Fibroblast of skin of left biceps (primary cell): ENCODE results near the gene LRP2.
"Not testable (repeated sequence)": the region's sequence is repeated elsewhere in the genome, so short reads cannot be mapped to it uniquely, and the experiment has no call there.

Source experiments
- DNase-seq, 2 experiments: peaks; one replicate each; pipeline ENCODE4 v3.0.0-alpha.2; 2013; ENCODE audit warnings: low read depth in 2 of 2

The LRP2 gene

DNA sequence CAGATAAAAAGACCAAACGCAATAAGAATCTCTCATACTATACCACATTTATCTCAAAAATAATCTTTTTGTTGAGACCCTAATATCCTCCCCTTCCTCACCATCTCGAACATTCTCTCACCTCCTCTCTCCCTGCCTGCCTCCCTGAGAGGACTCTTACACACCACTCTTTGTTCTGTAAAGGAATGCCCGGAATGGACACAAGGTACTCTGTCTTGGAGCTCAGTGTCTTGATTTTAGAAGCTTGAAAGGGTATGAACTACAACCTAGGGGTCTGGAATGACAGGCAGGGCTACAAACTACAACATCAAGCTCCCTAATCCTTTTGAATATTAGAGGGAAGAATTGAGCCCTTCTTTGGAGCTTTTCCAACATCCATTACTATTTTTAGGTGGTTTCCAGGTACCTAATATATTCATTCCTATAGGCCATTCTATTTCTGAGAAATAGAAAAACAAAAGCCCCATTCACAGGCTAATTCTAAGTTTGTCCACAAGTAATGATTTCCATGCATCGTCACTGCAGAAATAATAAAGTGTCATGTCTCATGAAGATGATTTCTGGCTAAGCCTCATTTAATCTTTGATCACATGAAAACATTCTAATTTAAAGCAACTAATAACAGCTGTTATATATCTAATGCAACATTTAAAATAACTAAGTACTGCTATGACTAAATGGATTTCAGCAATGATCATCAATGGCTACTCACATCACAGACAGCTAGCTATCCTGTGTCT lies 60.6 kb downstream of the LRP2 start:
- no peak for DNase-seq

DNA sequence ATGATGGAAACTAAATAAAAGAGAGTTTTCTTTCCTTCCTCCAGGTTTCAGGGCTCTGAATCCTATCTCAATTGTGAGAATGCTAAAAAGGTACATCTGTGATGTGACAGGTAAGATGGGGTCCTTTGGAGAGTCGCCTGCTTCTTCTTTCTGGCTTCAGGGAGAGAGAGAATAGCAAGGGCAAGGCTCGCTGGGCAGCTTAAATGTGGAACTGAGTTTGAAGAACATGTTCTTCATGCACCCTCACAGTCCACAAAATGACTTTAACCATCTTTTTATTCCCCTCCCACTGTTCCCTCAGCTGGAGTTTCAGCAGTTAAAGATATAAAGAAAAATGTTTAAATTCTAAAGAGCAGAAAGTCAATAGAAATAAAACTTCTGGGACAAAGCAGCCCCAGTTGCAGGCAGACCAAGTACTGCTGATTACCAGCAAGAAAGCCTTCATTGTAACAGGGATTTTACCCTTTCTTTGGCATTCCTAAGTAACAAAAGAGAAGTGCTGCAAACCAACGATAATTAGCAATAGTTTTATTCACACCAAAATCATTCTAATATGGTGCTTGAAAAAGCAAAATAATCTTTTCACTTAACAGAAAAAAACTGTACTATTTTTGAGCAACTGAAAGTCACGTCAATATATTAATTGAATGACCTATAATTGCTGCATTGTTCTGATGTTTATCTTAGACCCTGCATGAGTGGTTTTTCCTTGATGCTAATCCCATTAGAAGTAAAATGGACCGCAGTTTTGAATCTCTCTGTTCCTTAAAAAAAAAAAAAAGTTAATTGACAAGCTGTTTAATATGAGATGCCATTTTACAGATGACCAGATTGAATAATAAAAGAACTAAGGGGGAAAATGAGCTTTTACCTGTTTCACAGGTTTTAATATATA lies 61.5 kb downstream of the LRP2 start:
- DNase-seq, result no peak

DNA sequence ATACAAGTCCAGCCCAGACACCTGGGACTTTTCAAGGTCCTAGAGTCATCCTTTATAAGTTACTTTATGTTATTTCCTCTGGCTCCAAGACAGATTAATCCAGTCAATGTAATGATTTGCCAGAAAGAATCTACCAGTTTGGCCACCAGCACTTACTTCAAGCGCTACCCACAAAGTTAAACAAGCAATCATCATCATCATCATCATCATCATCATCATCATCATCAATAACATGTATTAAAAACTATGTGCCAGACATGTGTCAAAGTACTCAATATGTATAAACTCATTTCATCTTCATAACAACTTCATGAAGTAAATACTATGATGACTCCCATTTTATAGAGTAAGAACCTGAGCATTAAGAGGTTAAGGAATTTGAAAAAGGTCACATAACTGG lies 64.3 kb downstream of the LRP2 start:
- DNase-seq, result no peak

DNA sequence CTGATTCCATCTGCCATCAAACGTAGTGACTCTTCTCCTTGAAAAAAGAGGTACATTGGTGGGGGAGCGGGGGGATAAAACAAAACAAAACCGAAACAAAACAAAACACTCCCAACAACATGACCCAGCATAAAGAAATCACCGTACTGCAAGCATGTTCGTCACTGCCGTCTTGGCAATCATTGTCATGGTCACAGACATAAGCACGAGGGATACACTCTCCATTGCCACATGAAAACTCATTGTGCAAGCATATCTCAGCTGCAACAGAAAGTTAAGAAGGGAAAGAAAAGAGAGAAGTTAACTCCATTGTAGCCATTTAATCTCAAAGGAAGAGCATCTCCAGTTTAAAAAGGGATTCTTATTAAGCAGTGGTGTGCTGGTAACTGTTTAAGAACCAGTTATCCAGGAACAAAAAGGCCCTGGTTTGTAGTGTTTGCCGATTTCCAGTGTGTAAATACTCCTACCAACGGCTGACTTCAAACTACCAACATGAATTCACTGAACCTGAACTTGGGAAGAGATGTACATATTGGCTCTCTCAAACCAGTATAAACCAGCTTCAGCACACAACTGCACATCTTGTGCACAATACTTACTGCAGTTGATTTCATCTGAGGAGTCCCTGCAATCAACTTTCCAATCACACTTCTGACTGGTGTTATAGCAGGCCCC lies 68.2 kb downstream of the LRP2 start:
- no peak for DNase-seq

DNA sequence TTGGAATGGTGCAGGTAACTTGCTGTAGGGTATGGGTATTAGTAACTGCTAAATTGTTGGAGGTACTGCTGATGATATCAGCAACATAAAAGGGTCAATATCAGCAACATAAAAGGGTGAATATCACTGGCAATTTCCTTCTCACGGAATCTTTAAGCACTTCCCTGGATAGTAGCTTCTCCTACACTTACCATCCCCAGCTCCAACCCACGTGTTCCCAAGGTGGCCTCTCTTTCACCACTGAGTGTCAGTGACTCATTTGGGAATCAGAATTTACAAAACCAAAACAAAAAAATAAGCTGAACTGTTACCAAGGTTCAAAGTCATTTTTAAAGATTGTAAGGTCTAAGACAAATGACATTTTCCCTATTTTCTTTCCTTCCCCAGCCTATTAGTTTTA lies 70.8 kb downstream of the LRP2 start:
- no peak for DNase-seq

DNA sequence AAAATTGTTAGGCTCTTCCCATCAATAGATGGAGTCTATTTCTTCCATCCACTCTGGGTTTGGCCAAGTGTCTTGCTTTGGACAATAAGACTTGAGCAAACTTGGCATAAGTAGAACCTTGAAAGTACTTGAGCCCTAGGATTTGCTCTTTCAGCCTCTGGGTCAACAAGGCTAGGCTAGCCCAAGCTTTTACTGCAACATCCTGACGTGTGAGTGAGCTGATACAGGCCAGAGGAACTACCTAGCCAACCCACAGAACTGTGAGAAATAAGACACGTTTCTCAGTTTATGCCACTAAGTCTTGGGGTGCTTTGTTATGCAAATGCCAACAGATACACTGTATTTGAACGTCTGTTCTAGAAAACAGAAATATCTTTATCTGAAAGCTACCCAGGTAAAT lies 71.9 kb downstream of the LRP2 start:
- no peak for DNase-seq

DNA sequence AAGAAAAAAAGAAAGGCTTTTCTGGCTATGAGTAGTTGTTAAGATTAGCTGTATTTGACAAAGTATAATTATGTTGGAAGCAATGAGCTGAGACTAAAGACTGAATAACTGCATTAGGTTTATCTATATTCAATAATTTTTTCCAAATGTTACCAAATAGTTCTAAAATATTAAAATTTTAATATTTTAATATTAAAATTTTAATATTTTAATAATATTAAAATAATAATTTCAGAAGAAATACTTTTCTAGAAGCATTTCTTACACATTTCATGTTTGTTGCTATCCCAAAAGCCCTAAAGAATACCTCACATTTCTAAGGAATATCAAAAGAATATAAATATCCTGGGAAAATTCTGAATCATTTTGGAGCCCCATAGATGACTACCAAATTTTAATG lies 74.7 kb downstream of the LRP2 start:
- DNase-seq, result no peak

DNA sequence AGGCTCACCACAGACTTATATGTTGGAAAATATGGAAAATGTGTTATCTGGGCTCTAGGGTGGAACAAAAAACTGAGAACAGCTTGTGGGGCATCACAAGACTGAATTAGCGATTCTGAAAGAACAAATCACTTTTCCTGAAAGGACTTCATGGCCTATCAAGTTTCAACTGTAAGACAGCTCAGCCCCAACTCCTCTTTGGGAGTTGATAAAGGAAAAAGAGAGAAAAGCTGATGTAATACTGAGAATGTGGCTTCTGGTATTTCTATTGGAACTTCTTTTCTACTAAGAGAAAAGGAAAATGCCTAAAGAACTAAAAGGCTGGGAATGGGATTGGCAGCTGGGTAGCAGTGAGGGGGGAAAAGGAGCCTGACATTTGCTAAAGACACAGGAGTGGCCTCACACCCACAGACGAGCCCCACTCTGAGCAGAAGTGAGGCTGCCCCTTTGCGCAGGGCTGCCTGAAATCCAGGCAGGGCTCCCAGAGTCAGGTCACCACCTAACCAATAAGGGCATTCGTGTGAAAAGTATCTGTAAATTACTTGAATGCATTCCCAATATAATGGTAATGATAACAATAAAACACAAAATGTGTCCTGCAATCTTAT lies 75.6 kb downstream of the LRP2 start:
- DNase-seq, result no peak

DNA sequence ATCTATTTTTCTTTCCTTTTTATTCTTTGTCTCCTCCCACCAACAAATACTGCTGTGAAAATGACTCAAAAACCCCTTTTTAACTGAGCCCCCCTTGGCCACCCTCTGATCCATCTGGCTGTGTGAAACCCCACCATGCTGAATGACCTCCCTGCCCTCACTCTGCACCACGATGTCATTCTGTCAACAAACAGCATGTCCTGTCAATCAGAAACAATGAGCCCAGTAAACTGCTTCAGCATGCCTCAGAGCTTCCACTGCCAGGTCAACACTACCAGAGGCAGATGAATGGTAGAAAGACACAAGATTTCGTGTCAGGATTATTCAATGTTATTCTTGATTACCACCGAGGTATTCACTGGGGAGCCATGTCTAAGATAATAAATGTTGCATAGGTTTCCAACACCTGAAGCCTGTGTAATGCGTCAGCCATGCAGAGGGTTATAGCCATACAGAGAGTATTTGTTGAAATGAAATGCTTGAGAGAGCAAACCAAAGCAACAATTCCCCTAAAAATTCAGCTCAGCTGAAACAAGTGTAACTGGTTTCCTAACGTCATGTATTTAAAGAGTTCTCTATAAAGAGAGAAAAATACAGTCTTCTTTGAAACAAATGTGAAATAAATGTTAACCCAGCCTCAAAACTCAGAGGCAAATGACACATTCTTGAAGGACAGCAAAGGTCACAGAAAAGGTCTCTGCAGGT lies 76.7 kb downstream of the LRP2 start:
- DNase-seq, result no peak

DNA sequence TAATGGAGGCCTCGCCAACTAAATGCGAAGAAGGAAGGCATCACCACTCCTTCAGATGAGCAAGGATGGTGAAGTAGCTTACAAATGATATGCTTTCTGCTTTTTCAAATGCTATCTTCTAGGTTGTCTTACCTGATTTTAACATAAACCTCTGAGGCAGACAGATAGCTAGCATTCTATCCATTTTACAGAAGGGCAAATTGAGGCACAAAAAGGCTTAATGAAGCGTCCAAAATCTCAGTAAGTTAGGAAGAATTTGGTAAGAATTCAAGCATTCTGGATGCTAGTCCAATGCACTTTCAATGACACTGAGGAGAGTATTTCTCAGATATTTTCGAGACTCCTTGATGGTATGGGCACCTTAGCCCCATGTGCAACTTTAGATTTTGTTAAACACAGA lies 81.8 kb downstream of the LRP2 start:
- DNase-seq, result no peak

DNA sequence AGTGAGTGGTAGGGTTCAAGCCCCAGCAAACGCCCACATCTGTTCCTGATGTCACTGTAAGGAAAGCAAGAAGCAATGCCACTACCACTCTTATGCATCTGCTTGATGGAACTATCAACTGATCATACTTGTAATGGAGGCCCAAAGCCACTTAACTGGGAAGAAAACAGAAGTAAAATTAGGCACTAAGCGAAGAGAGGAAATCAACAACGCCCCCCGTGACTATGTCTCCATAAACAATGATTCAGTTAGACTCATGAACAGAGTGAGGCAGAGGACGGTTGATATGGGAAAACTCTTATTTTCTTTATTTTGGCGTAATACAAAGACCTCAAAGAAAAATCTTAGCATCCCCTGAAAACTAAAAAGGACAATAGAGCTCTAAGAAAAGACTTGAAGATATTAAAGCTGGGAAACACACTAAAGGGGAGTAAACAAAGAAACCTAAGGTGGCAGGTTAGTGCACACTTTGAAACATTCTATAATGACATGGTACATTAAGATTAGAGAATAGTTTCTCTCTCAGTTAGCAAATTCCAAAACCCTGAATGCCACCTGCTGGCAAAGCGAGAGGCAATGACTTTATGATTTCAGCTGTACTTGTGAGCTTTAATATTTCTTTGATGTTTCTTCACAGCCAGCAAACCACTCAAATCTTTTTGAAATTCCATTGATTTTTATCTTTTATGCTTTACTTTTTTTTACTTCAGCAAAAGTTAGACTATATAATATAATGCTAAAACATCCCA lies 86.5 kb downstream of the LRP2 start:
- no peak for DNase-seq

DNA sequence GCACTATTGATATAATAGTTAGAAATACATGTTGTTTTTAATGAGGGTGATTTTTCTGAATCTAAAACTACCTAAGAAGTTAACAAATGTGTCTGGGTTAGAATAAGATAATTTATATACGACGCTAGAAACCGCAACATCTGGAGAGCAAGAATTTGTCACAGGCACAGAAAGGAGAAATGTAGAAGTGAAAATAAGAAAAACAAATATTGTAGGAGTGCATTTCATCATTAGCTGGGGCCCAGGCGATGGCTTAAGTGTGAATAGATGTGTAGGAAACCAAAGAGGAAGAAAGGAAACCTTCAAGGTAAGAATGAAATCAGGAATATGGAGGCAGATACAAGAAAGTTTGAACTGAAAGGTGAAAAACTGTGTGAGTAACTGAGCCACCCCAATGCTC lies 90.3 kb downstream of the LRP2 start:
- DNase-seq, result no peak

DNA sequence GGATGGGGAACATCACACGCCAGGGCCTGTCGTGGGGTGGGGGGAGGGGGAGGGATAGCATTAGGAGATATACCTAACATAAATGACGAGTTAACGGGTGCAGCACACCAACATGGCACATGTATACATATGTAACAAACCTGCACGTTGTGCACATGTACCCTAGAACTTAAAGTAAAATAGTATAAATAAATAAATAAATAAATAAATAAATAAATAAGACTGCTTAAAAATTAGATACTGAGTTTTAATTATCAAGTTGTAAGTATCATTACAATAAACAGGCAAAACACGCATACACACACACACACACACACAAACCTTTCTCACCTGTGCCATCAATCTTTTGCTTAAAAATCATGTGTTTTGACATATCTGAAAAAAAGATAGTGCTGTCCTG lies 91.8 kb downstream of the LRP2 start:
- not testable (repeated sequence) for DNase-seq

DNA sequence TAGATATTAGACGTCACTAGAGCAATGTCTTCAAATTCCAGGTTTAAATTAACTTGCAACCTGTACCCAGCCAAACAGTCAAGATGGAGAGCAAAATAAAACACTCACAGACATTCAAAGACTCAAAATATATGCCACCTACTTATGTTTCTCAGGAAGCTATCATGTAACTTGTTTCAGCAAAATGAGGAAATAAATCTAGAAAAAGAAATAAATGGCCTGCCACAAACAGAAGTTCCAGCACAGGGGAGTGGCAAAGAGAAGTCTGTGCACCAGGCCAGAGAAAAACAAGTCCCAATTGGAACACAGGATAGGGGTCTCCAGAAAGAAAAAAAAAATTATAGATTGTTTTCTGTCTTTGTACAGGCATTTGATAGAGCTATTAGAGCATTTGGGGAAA lies 96.7 kb downstream of the LRP2 start:
- no peak for DNase-seq

DNA sequence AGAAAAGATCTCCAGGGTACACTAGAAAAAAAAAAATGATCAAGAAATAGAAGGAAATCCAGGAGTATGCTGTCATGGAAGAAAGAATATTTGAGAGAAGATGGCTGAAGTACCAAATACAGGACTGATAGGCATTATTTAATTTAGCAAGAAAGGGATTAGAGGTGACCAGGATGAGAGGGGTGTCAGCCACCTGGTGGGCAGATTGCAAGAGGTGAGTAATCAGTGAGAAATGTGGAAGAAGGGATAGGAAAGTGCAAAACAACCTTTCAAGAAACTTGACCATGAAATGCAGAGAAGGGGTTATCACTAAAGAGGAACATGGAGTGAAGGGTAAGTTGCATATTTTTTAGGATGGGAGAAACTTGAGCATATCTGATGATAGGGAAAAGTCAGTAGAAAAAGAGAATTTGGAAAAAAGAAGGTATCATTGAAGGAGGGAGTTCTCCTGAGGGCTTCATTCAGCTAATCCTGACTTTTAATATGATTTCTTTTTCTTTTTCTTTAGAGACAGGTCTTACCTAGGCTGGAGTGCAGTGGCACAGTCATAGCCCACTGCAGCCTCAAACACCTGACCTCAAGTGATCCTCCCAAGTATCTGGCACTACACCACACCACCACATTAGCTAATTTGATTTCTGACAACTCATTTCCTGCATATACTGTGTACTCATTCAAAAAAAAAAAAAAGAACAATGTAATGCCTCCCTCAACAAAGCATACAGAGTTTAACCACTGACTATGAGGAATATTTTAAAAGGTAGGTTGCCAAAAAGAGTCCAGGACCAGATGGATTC lies 101.3 kb downstream of the LRP2 start:
- no peak for DNase-seq

DNA sequence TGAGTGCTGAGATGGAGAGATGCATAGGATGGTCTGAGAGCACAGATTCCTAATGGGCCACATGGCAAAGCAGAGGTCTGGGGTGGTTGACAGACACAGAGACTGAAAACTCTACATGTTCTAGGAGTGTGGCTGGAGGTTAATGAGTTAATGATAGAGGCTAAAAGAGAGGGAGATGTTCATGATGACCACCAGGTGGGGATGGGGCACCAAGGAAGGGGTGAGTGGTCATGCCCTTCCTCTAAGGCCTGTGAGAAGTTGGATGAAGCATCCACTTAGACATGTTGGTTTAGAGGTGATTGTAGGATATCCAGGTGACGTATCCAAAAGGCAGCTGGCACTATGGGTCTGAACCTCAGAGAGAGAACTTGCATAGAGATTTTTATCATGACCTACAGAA lies 102.1 kb downstream of the LRP2 start:
- DNase-seq, result no peak

DNA sequence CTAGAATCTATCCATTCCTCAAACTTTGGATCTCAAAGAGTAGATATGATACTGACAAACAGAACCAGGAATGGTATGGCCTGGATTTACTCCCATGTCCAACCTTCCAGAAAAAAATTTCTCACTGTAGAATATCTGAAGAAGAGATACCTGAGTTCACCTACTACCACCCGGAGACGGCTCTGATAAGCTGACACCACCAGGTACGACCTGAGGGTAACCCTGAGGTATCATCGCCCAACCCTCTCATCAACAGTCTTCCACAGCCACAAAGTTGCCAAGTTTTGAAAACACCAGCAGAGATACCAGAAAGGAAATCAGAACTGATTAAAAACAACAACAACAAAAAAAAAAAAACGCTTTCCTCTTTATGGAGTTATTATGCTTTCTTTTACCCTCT lies 102.9 kb downstream of the LRP2 start:
- DNase-seq, result no peak

DNA sequence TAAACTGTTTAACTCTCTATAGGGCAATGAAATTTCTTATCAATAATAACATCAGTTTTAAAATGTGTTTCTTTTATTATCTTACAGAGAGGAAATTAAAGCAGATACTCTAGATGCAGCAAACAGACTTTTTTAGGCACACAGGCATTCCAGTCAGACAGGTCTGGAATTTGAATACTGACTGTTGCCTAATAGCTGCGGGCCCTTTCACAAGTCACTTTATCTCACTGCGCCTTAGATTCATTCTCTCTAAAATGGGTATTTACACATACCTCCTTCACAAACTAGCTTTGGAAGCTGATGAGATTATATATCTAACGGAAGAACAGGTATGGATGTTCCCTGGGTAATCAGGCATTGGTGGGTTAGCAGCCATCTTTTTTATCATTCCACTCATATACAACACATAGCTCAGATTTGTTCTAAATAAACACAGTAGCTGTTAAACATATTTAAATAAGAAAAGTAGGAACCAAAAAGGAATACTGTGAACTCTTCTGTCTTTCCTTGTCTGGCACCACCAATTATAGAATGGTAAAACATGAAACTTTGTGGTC lies 104.2 kb downstream of the LRP2 start:
- DNase-seq, result no peak

DNA sequence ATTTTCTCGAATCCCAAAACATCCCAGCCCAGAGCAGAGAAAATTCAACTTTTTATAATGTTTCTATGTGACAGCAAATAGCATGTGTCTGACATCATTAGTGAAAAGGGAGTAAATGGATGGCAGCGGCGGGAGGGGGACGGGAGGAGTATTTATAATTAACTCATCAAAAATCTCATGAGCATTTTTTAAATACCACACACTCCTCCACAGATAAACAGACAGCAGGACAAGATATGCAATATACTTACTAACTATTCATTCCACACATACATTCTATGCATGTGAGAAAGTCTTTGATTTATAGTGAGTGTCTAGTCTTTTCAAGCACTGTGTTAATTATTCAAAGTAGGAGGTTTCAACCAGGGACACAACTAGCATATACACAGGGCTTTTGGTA lies 107.6 kb downstream of the LRP2 start:
- DNase-seq, result no peak

DNA sequence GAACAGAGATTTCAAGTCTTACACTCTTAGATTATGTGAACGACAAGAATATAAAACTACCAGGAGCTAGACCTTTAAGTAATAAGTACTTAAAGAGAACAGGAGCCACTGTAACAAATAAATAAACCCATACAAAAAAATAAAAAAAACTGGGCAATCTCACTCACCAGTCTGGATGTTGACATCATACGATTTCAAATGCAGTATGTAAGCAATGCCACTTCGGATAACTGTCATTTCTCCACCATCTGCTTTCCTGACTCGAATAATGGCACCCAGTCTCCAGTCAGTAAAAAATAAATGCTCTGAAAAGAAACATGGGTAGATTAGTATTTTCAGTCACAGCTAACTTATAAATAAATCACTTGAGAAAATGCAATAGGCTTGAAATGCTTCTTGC lies 115.1 kb downstream of the LRP2 start:
- DNase-seq, result no peak
